Measurements from ENCODE around the gene PARN.

Gene PARN

DNA sequence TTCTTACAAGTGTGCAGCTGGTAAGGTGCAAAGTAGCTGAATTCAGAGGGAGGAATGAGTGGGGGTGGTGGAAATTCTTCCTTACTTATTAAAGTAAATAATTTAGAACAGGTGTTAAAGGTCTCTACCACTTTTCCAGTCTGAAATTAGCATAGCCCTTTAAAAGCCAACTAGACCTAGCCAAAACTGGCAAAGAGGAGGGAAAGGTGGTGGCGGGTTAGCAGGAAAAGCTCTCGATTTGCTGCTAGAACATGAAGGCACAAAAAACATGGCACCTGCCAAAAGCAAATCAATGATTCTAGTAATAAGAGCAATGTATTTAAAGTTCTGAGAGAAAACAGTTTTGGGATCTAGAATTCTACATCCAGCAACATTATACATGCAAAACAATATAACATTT, 157.7 kb downstream of the PARN start:
- Mint-ChIP-seq H3K4me3 (no peak overlapping the region), H3K9me3 (ENCODE audit: low read depth) (no peaks in the 10 kb centered on the region), H3K4me1 (ENCODE audit: low read depth) (no peaks in the 10 kb centered on the region), H3K36me3 (peaks cover 21% of the 10 kb centered on the region), H3K27ac (no peak overlapping the region), H3K27me3 (no peaks in the 10 kb centered on the region)

DNA sequence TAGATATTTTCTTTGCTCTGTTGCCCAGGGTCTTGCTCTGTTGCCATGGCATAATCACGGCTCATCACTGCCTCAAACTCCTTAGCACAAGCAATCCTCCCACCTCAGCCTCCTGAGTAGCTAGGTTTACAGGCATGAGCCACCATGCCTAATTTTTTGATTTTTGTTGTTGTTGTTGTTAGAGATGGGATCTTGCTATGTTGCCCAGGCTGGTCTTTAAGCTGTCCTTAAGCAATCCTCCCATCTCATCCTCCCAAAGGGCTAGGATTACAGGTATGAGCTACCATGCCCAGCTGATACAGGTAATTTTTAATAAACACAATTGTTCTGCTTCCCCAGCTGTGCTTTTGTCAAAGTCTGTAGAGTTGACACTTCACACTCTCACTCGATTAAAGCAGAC, 159.3 kb downstream of the PARN start:
- Mint-ChIP-seq H3K27me3 (no peaks in the 10 kb centered on the region), H3K4me1 (ENCODE audit: low read depth) (no peaks in the 10 kb centered on the region), H3K27ac (no peak overlapping the region), H3K36me3 (peaks cover 23% of the 10 kb centered on the region), H3K4me3 (no peak overlapping the region), H3K9me3 (ENCODE audit: low read depth) (no peaks in the 10 kb centered on the region)

GRCh38 chr16:14465799-14466198, 164.3 kb downstream of the PARN start:
- Mint-ChIP-seq H3K4me1 (ENCODE audit: low read depth) (peaks cover 4% of the 10 kb centered on the region), H3K4me3 (no peak overlapping the region), H3K27ac (no peak overlapping the region), H3K36me3 (peaks cover 41% of the 10 kb centered on the region), H3K9me3 (ENCODE audit: low read depth) (no peaks in the 10 kb centered on the region), H3K27me3 (no peaks in the 10 kb centered on the region)

DNA sequence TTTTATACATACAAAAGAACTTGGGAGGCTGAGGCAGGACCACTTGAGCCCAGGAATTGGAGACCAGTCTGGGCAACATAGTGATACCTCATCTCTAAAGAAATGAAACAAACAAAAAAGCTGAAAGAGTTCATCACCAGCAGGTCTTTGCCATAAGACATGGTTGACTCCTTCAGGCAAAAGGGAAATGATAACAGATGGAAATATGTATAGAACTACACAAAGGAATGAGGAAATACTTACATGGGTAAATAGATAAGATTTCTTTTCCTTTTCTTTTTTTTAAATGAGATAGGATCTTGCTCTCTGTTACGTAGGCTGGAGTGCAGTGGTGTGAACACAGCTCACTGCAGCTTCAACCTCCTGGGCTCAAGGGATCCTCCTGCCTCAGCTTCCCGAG, 165.3 kb downstream of the PARN start:
- Mint-ChIP-seq H3K27me3 (no peaks in the 10 kb centered on the region), H3K4me3 (no peak overlapping the region), H3K9me3 (ENCODE audit: low read depth) (no peaks in the 10 kb centered on the region), H3K27ac (no peak overlapping the region), H3K4me1 (ENCODE audit: low read depth) (peaks cover 4% of the 10 kb centered on the region), H3K36me3 (peaks cover 43% of the 10 kb centered on the region)

DNA sequence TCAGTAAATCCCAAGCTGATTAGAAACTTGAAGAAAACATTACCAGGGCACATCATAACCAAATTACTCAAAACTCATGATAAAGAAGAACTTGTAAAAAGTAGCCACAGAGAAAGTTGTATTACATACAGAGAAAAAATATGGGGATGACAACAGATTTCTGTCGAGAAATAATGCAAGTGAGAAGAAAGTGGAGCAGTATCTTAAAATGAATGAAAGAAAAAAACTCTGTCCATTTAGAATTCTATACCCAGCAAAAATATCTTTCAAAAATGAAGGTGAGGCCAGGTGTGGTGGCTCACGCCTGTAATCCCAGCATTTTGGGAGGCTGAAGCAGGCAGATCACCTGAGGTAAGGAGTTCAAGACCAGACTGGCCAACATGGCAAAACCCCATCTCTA, 165.9 kb downstream of the PARN start:
- Mint-ChIP-seq H3K27me3 (no peaks in the 10 kb centered on the region), H3K4me1 (ENCODE audit: low read depth) (peaks cover 4% of the 10 kb centered on the region), H3K36me3 (peaks cover 39% of the 10 kb centered on the region), H3K4me3 (no peak overlapping the region), H3K9me3 (ENCODE audit: low read depth) (no peaks in the 10 kb centered on the region), H3K27ac (no peak overlapping the region)

GRCh38 chr16:14462811-14463210, 167.2 kb downstream of the PARN start:
- Mint-ChIP-seq H3K4me1 (ENCODE audit: low read depth) (peaks cover 4% of the 10 kb centered on the region), H3K36me3 (peaks cover 36% of the 10 kb centered on the region), H3K4me3 (no peak overlapping the region), H3K27me3 (no peaks in the 10 kb centered on the region), H3K27ac (no peak overlapping the region), H3K9me3 (ENCODE audit: low read depth) (no peaks in the 10 kb centered on the region)

DNA sequence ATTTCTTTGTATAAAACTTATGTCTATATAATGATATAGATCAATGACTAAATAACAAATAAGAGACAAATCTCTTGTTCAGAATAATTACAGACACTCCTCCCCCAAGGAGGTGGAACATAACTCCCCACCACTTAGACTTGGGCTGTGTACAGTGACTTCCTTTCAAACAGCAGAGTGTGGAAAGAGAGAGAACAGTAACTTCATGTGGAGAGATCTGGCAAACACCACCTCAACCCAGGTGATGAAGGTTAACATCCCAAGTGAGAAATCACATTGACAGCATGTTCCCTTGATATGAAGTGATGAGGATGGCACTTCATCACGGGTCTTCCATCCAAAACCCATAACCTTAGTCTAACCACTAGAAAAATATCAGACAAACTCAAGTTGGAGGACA, 169.3 kb downstream of the PARN start:
- peaks cover 4% of the 10 kb centered on the region for H3K4me1 Mint-ChIP-seq (ENCODE audit: low read depth)
- H3K27ac Mint-ChIP-seq, result no peak overlapping the region
- H3K9me3 Mint-ChIP-seq (ENCODE audit: low read depth), result no peaks in the 10 kb centered on the region
- H3K4me3 Mint-ChIP-seq, result no peak overlapping the region
- peaks cover 30% of the 10 kb centered on the region for H3K36me3 Mint-ChIP-seq
- no peaks in the 10 kb centered on the region for H3K27me3 Mint-ChIP-seq

GRCh38 chr16:14458576-14458975, 171.5 kb downstream of the PARN start:
- Mint-ChIP-seq H3K4me1 (ENCODE audit: low read depth) (peaks cover 4% of the 10 kb centered on the region), H3K9me3 (ENCODE audit: low read depth) (no peaks in the 10 kb centered on the region), H3K36me3 (peaks cover 26% of the 10 kb centered on the region), H3K27ac (no peak overlapping the region), H3K4me3 (no peak overlapping the region), H3K27me3 (no peaks in the 10 kb centered on the region)

DNA sequence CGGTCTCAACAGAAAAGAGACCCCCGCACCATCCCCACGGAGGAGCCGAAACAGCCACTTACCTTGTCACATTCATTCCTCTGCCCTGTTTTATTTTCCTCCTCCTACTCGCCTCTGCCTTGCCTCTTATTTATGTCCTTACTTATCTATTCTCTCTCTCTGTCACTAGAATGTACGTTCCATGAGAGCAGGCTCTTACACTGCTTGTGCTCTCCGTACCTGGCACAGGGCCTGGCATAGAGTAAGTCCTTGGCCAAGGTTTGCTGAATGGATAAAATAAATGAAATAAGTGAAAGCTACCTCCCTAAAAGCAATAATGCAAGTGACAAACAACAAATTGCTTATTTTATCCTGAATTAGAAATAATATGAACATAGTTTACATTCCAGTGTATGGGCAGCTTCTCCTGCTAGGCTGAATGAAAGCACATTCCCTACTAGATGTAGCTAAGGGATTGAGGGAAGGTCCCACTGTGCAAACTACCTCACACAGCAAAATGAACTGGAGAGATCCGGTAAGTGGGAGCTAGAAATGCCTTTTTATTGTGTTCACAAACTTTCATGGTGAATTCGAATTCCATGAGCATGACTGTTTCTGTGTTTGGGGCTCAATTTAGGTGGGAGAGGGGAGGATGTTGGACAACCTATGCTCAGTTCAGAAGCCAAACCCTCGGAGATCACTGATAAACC, 173.1 kb downstream of the PARN start:
- H3K4me1 Mint-ChIP-seq (ENCODE audit: low read depth), result no peaks in the 10 kb centered on the region
- no peak overlapping the region for H3K27ac Mint-ChIP-seq
- no peaks in the 10 kb centered on the region for H3K9me3 Mint-ChIP-seq (ENCODE audit: low read depth)
- H3K36me3 Mint-ChIP-seq, result peaks cover 20% of the 10 kb centered on the region
- no peak overlapping the region for H3K4me3 Mint-ChIP-seq
- no peaks in the 10 kb centered on the region for H3K27me3 Mint-ChIP-seq

DNA sequence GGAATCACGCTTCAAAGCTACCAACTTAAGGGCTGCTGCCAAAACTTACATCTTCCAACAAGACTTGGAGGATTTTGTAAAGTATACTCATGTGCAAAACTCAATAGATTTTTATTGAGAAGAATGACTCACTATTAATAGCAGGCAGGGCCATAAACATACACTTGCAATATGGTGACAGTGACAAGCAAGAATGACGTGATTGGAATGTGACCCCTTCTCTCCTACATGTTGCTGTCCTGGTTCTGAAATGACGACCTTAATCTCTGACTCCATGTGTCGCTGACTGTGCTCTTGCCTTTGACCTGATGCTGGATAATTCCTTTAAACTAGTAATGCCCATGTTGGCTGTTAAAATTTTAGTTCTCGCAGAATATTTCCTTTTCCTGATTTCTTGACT, 174.5 kb downstream of the PARN start:
- H3K4me3 Mint-ChIP-seq, result no peak overlapping the region
- H3K9me3 Mint-ChIP-seq (ENCODE audit: low read depth), result no peaks in the 10 kb centered on the region
- no peaks in the 10 kb centered on the region for H3K4me1 Mint-ChIP-seq (ENCODE audit: low read depth)
- H3K36me3 Mint-ChIP-seq, result peaks cover 8% of the 10 kb centered on the region
- no peaks in the 10 kb centered on the region for H3K27me3 Mint-ChIP-seq
- H3K27ac Mint-ChIP-seq, result no peak overlapping the region

- no peaks in the 10 kb centered on the region for H3K27me3 Mint-ChIP-seq
- H3K4me1 Mint-ChIP-seq (ENCODE audit: low read depth), result no peaks in the 10 kb centered on the region
- H3K36me3 Mint-ChIP-seq, result peaks cover 8% of the 10 kb centered on the region
- H3K4me3 Mint-ChIP-seq, result no peak overlapping the region
- H3K9me3 Mint-ChIP-seq (ENCODE audit: low read depth), result no peaks in the 10 kb centered on the region
- H3K27ac Mint-ChIP-seq, result peak overlapping the region; percentile 46
Measured at GRCh38 chr16:14454391-14454790, 175.7 kb downstream of the PARN start.

DNA sequence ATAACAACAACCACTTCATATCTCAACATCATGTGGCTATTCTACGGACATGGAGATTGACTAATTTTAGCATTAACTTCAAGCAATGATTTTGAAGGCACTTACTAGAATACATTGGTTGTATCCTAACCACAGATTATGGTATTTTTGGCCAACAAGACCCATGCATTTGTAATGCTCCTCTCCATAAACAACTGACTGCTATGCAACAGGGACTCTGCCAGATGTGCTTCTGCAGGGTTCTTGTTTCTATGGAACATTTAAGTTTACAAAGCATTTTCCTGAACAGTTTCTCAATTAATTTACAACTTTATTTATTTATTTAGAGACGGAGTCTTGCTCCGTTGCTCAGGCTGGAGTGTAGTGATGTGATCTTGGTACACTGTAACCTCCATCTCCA, 178.0 kb downstream of the PARN start:
- no peaks in the 10 kb centered on the region for H3K4me1 Mint-ChIP-seq (ENCODE audit: low read depth)
- no peak overlapping the region for H3K4me3 Mint-ChIP-seq
- H3K9me3 Mint-ChIP-seq (ENCODE audit: low read depth), result no peaks in the 10 kb centered on the region
- no peaks in the 10 kb centered on the region for H3K27me3 Mint-ChIP-seq
- peaks cover 8% of the 10 kb centered on the region for H3K36me3 Mint-ChIP-seq
- no peak overlapping the region for H3K27ac Mint-ChIP-seq

GRCh38 chr16:14450846-14451245, 179.2 kb downstream of the PARN start:
- peaks cover 10% of the 10 kb centered on the region for H3K36me3 Mint-ChIP-seq
- no peak overlapping the region for H3K27ac Mint-ChIP-seq
- H3K4me3 Mint-ChIP-seq, result no peak overlapping the region
- H3K9me3 Mint-ChIP-seq (ENCODE audit: low read depth), result no peaks in the 10 kb centered on the region
- no peaks in the 10 kb centered on the region for H3K27me3 Mint-ChIP-seq
- no peaks in the 10 kb centered on the region for H3K4me1 Mint-ChIP-seq (ENCODE audit: low read depth)

DNA sequence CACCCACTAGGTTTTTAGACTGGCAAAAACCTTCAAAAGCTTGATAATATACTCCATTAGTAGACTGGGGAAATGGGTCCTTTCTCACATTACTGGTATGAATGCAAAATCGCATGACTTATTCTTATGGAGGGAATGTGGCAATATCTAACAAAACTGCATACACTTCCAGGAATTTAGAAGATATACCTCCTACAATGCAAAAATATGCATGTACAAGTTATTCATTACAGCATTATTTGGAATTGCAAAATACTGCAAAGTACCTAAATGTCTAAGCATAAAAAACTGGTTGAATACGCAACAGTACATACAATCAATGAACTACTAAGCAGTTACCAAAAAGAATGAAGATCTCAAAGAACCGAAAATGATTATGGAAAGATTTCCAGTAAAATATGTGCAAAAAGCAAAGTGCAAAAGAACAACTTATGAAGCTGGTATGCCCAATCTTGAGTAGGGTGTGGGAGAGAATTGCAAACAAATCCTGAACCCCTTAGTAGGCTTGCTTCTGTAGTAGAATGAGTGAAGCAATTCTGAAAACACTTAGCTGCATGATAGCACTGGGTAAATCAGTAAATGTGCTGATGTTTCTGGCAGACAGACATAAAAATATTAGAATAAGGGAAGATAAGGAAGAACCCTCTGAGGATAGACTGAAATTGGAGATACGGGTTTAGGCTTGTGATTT, 180.1 kb downstream of the PARN start:
- Mint-ChIP-seq H3K27me3 (no peaks in the 10 kb centered on the region), H3K9me3 (ENCODE audit: low read depth) (no peaks in the 10 kb centered on the region), H3K36me3 (peaks cover 7% of the 10 kb centered on the region), H3K4me3 (no peak overlapping the region), H3K4me1 (ENCODE audit: low read depth) (no peaks in the 10 kb centered on the region), H3K27ac (no peak overlapping the region)

DNA sequence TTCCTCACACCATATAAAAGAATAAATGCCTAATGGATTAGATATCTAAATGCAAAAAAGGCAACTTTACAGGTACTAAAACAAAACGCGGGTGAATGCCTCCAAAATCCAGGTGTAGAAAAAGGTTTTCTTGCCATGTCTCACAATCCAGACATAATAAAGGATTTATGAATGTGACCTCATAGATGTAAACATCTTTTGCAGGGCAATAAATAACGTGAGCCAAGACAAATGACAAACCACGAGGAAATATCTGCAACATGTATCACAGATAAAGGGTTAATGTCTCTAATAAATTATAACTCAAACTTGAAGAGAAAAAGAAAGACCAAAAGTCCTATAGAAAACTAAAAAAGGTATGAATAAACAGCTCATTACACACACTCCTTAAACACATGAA, 180.7 kb downstream of the PARN start:
- Mint-ChIP-seq H3K27ac (no peak overlapping the region), H3K4me3 (no peak overlapping the region), H3K4me1 (ENCODE audit: low read depth) (no peaks in the 10 kb centered on the region), H3K27me3 (no peaks in the 10 kb centered on the region), H3K9me3 (ENCODE audit: low read depth) (no peaks in the 10 kb centered on the region), H3K36me3 (peaks cover 5% of the 10 kb centered on the region)

- Mint-ChIP-seq H3K4me1 (ENCODE audit: low read depth) (no peaks in the 10 kb centered on the region), H3K27me3 (no peaks in the 10 kb centered on the region), H3K36me3 (peaks cover 4% of the 10 kb centered on the region), H3K4me3 (no peak overlapping the region), H3K9me3 (ENCODE audit: low read depth) (no peaks in the 10 kb centered on the region), H3K27ac (no peak overlapping the region)
Measured at GRCh38 chr16:14448879-14449278, 181.2 kb downstream of the PARN start.
